ENCODE measurements around the gene CHURC1.

GRCh38 chr14:64963611-64964010, 49.4 kb downstream of the CHURC1 start:
- TF ChIP-seq CTCF (IDR thresholded peaks at IDR 0.05) (no peak), POLR2A (IDR thresholded peaks at IDR 0.05) (no peak)

Data from gastroesophageal sphincter (tissue), 3 donors.